ENCODE results near the gene TMA7.

- TF ChIP-seq CTCF (conservative IDR thresholded peaks at IDR 0.05) (no peak), ZFX (IDR thresholded peaks at IDR 0.05) (no peak)
These were observed 29.6 kb upstream of the TMA7 start for GRCh38 chr3:48410205-48411040.

Data from C4-2B (cell line).